HG03039 (cell line): ENCODE results near the gene MSRB1.

Experiments used
- ATAC-seq: cut with Tn5 transposase; IDR thresholded peaks from one replicate; pipeline ENCODE4 v1.9.1; 2021; ENCODE audit warnings: mild to moderate bottlenecking, moderate library complexity; ENCODE audit not compliant: unreplicated experiment

MSRB1 gene, protein sequence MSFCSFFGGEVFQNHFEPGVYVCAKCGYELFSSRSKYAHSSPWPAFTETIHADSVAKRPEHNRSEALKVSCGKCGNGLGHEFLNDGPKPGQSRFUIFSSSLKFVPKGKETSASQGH

DNA sequence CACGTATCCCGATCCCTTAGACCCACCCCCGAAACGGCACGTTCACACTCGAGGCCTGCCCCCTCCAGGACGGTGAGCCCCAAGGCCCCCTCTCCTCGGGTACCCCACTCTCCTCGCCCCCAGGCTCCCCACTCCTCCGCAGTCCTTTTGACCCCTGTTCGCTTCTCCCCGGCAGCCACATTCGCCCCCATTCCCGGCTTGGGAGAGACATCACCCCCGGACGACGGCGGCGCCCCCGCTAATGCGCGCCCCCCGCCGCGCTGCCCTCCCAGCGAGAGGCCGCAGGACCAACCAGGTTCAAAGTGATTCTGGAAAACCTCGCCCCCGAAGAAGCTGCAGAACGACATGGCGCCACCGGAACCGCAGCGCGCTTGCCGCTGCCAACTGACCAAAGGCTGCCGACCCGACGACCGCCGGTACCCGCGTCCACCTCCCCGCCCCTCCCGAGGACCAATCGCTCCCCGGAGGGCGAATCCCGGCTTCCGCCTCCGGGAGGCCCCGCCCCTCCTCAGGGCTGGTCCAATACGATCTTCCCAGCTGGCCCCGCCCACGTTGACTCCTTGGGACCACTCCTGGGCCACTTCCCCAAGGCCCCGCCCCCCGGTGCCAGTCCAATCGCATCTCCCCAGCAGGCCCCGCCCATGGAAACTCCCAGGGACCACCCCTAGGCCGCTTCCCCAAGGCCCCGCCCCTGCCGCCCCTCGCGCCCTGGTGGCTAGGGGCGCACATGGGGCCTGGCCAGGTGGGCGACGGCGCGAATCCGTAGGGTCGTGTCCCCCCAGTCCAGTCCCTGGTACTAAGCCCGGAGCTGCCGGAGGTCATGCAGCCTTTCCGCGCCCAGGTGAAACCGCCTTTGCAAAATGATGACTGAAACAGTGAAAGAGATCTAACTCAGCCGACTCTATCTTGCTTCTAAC lies at the start of gene MSRB1:
MSRB1 (minus strand) TSS at position 390 of the 917 bp plus-strand sequence; CDS start at position 347, 43 bp downstream.
- ATAC-seq: peak; percentile 81

DNA sequence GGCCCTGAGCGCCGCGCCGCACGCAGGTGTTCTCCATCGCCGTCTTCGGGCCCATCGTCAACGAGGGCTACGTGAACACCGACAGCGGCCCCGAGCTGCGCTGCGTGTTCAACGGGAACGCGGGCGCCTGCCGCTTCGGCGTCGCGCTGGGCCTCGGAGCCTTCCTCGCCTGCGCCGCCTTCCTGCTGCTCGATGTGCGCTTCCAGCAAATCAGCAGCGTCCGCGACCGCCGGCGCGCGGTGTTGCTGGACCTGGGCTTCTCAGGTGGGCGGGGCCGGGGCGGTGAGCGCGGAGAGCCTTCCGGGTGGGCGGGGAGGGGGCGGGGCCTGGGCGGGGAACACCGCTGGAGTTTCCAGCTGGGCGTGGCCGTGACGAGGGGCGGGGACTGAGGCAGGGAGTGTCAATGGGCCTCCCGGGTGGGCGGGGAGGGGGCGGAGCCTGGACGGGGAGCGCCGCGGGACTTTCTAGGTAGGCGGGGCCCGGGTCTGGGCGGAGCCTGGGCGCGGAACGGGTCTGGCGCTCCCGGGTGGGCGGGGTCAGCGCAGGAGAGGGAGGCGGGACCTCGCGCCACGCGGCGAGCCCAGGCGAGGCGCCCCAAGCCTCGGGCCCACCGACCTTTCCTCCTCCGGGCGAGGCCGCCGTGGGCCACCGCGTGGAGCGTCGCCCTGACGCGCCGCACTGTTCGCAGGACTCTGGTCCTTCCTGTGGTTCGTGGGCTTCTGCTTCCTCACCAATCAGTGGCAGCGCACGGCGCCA lies 49.1 kb upstream of the MSRB1 start:
- peak; percentile 42 for ATAC-seq

DNA sequence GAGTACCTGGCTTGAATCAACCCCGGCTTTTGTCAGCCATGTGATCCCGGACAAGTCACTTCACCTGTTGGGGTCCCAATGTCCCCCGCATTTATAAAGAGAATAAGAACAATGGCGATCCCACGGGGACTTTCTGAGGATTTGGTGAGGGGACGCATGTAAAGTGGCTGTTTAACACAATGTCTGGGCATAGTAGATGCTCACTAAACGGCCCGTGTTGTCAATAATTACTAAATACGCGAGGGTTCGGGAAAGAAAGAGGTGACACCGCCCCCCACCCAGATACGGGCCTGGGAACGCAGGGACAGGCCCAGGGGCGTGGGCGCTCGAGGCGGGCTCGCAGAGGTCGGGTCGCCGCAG lies 48.6 kb upstream of the MSRB1 start:
- ATAC-seq: no peak

DNA sequence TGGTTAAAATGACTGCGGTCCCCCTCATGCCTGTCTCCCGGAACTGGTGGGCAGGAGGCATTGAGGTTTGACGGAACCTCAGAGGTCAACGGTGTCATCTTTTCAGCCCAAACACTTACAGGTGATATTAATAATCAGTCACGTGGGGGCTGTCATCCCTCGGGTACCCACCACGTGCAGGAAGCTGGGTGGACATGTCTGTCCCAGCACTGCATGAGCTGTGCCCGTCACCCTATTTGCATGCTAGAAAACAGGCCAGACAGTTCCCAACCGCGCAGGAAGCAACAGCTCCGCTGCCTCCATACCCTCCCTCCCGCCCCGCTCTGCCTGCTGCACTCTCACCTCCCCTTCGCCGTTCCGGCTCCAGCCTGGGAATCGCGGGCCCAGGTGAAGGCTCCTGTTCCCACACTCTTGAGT lies 48.1 kb upstream of the MSRB1 start:
- ATAC-seq: no peak

DNA sequence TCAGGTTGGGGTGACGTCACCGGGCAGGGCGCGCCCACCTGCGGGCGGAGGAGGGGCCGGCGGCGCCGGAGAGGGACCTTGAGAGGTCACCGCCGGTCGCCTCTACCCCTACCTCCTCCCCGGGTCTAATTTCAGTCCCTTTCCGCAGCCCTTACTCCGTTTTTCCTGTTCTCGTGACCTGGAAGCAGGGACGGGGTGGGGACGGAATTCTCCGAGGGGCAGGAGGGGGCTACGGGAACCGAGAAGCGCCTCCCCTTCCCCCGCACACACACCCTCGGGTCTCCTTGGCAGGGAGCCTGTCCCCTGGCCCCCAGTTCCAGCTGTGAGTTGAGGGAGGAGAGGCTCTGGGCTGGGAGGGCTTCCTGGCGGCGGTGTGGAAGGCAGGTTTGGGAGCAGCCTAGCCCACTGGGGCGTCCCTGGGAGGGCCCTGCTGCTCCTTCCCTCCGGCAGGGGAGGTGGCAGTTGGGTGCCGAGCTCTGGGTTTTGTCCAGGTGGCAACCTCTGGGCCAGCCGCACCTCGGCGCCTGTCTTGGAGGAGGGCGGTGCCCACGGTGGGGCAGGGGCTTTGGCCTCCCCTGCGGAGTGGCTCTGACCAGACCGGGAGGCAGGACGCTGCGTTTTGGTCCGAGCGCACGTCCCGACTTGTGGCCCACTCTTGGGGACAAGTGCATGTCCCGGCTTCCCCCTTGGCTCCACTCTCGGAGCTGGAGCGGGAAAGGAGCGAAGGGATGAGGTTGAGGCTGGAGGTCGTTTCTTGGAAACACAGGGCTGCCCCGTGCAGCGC lies 47.5 kb upstream of the MSRB1 start:
- ATAC-seq: no peak

DNA sequence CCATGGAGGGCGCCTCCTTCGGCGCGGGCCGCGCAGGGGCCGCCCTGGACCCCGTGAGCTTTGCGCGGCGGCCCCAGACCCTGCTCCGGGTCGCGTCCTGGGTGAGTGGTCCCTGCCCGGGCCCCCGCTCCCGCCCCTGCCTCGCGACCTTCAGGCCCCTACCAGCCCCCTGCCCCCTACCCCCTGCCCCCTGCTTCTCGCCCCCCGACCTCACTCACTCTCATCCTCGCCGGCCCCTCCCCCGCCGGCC lies 47.0 kb upstream of the MSRB1 start:
- no peak for ATAC-seq

DNA sequence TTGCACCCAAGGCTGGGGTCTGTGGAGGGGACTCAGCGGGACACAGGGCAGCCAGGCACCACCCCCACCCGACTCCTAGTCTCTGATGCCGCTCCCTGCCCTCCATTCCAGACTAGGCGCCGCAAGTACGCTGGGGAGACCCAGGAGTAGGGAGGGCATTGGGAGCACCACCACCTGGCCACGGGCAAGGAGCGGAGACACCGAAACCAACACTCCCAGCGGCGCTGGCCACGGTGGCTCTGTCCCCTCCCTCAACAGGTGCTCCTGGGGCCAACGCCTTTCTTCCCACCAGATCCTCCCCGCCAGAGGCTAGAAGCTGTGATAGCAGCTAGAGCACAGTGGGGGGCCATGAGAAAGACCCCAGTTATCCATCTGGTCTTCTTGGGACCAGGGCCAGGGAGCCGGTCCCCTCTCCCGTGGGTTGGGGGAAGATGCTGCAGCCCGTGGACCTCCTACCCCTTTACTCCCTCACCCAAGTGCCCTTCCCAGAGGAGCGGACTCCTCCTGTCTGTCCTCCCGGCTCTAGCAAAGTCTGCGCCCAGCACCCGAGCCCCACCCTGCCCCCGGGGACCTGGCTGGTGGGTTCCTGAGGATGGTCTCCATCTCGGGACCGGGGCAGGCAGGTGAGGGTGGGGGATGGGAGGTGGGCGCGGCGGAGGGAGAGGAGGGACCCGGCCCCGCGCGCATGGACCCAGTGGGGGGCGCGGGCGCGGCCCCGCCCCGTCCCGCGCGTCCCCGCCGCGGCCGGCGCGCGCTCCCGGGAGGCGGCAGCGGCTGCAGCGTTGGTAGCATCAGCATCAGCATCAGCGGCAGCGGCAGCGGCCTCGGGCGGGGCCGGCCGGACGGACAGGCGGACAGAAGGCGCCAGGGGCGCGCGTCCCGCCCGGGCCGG lies 46.5 kb upstream of the MSRB1 start, which contains the start of gene SYNGR3:
SYNGR3 (plus strand) TSS at position 762 of the 892 bp plus-strand sequence. CDS start 133 bp downstream, outside the sequence.
- no peak for ATAC-seq

DNA sequence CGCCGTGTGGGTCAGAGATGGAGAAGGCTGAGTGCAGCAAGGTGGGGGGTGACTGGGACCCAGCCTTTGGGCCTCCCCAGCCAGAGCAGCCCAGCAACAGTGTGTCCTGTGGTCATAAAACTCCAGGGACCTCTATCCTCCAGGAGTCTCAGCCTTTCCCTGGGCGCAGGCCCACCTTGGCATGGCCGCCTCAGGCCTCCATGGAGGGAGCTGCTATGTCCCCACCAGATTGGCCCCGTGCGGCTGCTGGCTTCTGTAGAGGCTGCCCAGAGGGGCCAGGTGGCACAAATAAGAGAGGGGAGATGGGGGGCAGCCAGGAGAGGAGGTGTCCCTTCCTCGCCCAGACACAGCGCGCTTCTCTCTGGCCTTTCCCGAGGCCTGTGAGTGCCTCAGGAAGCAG lies 44.2 kb upstream of the MSRB1 start:
- no peak for ATAC-seq

DNA sequence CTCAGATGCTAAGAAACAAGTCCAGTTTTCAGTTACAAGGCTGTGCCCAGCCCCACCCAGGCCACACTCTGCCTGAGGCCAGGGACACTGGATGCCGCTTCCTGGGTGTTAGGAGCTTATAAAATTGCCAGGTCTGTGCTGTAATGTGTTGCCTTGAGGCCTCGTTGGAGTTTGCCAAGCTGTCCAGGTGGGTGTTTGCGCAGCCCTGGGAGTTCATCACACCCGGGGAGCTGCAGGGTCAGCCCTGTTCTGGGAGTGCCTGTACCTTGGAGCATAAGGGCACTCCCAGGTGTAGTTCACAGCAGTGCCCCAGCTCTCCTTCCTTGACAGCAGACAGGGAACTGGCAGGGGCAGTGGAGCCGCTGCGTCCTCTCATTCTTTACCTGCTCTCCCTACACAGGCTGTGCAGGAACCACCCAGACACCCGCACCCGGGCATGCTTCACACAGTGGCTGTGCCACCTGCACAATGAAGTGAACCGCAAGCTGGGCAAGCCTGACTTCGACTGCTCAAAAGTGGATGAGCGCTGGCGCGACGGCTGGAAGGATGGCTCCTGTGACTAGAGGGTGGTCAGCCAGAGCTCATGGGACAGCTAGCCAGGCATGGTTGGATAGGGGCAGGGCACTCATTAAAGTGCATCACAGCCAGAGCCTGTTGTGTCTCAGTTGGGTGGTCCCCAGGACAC lies 42.6 kb upstream of the MSRB1 start:
- ATAC-seq: no peak

DNA sequence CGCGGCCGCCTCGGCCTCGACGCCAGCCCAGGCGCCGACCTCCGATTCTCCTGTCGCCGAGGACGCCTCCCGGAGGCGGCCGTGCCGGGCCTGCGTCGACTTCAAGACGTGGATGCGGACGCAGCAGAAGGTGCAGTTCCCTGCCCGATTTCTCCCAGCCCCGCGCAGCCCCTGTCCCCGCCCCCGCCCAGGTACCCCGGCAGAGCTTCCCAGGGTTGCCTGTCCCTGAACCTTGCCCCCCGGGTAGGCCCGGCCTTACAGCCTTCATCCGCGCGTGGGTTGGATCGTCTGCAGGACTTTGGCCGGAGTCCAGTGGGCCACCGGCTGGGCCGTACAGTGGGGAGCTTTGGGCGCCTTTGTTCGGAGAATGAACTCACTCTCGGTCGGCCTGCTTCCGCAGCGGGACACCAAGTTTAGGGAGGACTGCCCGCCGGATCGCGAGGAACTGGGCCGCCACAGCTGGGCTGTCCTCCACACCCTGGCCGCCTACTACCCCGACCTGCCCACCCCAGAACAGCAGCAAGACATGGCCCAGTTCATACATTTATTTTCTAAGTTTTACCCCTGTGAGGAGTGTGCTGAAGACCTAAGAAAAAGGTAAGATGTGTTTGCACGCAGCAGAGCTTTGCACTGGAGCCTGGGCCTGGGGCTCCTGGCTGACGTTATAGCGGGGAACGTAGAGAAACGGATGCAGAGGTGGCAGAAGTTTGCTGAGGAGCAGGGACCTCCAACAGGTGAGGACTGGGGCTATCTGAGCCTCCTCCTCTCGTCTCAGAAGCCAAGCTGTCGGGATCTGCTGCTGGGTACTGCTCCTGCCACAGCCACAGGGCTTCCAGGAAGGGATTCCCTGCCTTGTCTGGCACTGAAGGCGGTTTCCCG lies 41.6 kb upstream of the MSRB1 start:
- no peak for ATAC-seq

DNA sequence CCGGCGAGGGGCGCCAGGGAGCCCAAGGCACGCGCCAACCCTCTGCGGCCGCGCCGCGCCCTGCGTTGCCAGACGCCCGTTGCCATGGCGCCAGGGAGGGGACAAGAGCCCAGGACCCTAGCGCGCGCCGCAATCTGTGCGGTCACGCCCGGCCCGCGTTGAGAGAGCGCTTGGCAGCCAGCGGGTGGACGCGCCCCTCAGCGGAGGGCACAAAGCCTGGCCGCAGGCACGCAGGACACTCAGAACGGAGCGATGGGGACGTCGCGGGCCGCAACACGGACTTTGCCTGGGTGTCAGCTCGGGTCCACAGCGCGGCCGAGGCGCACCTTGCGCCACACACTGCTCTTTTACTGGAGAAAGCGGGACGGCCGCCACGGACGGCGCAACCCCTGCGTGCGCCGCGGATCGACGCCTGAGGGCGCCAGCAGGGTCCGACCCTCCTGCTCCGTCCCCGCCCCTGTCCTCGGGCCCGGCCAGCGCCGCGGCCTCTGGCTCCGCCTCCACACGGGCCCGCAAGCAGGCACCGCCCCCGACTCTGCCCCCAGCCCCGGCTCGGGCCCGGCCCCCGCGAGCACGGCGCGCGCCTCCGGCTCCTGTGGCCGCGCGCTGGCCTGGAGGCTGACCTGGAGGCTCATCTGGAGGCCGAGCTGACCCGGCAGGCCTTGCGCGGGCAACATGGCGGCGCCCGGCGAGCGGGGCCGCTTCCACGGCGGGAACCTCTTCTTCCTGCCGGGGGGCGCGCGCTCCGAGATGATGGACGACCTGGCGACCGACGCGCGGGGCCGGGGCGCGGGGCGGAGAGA lies 40.7 kb upstream of the MSRB1 start, which contains the start of gene GFER:
GFER (plus strand) TSS at position 650 of the 803 bp plus-strand sequence; CDS start at position 676, 26 bp downstream.
- peak; percentile 69 for ATAC-seq

DNA sequence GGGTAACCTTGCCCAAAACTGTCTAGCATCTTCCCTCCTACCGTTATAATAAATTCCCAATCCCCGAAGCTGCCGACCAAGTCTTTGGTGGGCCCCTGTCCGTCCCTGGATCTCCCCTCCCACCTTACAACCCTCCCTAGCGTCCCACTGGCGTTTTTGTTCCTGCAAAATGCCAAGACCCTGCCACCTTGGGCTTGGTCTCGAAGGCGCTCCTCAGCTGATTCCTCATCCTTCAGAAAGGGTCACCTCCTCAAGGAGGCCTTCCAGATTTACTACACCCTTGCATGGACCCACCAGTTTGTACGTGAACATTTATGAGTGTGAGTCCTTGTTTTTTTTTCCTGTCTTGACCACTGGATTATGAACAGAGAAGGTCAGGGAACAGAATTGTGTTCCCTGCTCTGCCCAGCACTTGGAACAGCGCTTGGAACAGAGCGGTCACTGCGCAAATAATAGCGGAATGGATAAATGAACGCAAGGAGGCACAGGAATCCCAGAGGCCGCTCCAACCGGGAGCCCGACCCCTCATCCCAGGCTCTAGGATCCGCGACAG lies 40.1 kb upstream of the MSRB1 start:
- no peak for ATAC-seq

DNA sequence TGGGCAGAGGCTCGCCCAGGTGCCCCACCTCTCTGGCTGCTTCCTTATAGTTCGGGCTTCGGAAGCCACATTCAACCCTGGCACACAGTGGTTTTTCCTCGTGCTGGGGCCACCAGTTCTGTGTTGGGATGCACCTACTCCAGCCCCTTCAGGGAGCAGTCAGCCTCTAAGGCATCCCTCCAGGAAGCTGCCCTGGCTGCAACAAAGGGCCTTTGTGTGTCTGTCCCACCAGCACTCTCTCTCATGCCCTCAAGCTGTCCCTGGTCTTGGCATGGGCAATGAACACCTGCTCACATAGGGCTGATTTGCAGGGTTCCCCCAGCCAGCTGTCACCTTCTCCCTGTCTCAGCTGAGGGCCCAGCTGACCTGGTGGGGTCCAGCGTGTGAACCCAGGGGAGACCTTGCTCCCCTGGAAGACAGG lies 39.0 kb upstream of the MSRB1 start:
- ATAC-seq: no peak

DNA sequence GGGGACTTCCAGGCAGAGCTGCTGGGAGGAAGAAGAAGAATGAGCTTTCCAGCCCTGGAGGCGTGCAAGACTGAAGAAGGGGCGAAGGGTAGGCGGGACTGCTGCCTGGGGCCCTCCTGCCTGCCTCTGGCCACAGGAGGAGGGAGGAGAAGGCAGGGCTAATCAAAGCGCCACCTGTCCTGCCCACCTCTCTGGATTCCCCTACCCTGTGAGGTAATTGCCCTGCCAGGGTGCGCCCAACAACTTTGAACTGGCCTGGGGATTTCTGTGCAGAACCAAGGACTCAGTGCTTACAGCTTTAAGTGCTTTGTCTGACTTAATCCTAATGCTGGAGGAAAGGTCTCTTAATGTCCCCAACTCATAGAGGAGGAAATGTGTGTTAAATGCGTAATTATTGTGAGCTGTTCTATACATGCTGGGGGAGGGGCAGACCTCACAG lies 38.4 kb upstream of the MSRB1 start, which contains the start of gene NOXO1:
NOXO1 (minus strand) TSS at position 72 of the 439 bp plus-strand sequence. CDS start 290 bp downstream, outside the sequence.
- no peak for ATAC-seq

DNA sequence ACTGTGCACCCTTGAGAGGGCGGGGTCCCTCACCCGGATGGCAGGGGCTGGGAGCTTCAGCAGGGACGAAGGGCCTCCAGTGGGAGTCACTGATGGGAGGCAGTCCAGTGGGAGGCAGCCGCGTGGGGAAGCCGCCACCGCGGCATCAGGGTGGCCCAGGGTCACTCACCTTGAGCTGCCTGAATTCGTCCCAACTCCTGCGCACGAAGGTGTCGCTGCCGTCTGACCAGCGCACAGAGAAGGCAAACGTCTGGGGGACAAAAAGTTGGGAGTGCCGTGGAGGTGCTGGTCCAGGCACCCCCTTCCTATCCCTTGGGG lies 37.7 kb upstream of the MSRB1 start:
- no peak for ATAC-seq

DNA sequence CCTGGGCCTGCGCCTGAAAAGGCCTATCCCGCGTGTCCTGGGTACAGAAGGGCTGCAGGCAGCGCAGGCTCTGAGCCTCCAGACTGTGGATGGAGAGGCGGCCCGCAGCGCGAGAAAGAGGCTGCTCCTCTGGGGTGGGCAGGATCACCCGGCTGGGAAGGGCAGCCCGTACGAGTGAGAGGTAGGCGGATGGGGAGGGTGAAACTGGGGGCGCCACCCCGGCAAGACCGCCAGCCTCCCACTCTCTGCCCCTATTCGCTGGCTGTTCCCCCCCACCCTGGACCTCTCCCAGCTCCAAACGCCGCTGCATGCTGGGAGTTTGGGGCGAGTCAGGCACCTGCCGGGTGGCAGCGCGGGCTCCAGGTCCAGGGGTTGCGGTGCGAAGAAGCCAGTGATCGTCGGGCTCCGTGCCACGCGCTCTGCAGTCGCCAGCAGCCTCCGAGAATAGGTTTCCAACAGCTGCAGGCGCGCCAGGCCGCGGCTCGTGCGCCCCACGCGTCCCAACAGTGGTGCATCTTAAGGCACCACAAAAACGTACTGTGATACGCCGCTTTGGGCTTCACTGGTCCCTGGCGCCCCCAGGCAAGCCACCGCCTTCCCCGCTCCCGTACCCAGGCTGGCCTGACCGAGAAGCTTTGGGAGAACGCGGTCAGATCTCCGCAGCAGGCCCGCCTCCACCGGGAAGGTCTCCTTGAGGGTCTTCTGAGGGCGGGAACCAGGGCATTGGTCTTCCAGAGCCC lies 37.2 kb upstream of the MSRB1 start:
- ATAC-seq: no peak
